Fibroblast of skin of back (primary cell): ENCODE data around the gene TAPBPL.
"Not testable (repeated sequence)": the region's sequence is repeated elsewhere in the genome, so short reads cannot be mapped to it uniquely, and the experiment has no call there.

Source experiments
- DNase-seq: peaks from one replicate; pipeline ENCODE4 v3.0.0-alpha.2; 2013

TAPBPL gene

DNA sequence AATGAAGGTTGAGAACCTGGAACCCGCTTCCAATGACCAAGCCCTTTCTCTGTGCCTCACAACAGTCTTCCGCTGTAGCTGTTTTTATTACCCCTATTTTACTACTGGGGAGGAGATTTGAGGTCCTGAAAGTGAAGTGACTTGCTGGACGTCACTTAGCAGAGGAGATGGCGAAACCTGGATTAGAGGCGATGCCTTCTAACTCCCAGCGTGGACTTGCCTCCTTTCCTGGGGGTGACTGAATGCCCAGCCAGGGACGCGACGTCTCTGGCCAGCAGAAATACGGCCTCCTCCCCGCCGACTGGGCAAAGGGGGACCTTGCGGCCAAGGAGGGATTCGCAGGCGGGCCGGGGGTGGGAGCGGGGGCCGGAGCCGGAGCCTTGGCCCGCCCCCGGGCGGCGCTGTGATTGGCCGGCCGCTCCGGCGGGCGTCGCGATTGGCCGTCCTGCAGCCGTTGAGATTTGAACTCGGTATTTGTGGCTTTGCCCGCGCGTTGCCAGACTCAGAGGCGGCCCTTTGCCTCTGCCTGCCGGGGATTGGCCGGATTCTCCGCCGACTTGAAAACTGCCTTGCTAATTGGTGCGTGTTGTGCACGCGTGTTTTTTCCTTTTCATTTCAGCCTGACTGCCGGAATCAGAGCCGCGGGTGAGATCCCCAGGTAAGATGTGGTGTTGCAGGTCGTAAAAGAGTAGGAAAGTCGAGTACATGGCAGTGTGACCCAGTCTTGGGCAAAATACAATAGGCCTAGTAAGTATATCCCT is 41.8 kb downstream of the TAPBPL start, which contains the start of gene NCAPD2:
NCAPD2 (plus strand) TSS at position 606 of the 761 bp plus-strand sequence. CDS start 997 bp downstream, outside the sequence.
- DNase-seq: peak; percentile 97

DNA sequence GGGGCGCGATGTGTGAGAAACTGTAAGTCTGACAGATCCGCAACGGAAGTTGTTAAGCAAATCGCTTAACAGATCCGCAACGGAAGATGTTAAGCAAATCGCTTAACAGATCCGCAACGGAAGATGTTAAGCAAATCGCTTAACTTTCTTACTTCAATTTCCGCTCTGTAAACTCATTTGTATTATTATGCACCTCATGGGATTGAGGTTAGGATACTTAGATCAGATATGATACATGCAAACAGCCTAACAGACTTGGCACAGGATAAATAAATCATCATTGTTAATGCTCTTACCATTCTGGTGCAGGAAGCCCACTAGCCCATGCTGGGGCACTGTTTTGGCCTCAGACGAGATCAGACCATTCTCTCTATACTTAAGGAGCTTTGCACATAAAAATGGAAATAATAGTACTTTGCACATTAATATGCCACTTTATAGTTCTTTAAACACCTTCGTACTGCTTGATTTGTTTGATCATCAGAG is 42.5 kb downstream of the TAPBPL start:
- DNase-seq: no peak

DNA sequence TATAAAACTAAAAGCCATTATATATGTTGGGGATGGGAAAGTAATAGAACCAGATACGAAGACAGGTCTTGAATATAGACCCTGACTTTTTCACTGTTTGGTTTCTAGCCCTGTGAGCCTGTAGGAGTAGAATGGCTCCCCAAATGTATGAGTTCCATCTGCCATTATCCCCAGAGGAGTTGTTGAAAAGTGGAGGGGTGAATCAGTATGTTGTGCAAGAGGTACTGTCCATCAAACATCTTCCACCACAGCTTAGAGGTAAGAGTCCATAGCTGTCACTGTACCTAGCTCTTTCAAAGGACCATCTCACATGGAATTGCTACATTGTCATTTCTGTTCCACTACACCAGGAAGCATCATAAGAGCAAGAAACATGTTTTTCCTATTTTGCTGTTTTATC is 43.1 kb downstream of the TAPBPL start:
- no peak for DNase-seq

DNA sequence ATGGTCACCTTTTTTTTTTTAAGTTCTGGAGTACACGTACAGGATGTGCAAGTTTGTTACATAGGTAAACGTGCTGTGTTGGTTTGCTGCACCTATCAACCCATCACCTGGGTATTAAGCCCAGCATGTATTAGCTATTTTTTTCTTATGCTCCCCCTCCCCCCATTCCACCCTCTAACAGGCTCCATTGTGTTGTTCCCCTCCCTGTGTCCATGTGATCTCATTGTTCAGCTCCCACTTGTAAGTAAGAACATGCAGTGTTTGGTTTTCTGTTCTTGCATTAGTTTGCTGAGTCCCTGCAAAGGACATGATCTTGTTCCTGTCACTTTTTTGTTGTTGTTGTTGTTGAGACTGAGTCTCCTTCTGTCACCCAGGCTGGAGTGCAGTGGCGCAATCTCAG is 45.4 kb downstream of the TAPBPL start:
- not testable (repeated sequence) for DNase-seq

DNA sequence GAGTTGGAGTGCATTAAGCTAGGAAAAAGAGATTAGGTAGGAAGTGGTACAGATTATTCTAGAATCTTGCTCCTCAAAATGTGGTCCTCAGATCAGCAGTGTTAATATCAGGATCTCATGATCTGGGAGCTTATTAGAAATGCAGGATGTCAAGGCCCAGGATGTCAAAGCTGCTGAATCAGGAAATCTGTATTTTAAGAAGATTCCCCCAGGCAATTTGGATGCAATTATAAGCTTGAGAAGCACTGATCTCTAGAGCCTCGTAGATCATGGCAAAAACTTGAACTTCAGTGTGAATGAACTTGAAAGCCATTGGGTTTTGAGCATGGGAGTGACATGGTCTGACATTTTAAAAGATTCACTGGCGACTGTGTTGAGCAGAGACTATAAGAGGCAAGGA is 48.6 kb downstream of the TAPBPL start:
- DNase-seq: no peak

DNA sequence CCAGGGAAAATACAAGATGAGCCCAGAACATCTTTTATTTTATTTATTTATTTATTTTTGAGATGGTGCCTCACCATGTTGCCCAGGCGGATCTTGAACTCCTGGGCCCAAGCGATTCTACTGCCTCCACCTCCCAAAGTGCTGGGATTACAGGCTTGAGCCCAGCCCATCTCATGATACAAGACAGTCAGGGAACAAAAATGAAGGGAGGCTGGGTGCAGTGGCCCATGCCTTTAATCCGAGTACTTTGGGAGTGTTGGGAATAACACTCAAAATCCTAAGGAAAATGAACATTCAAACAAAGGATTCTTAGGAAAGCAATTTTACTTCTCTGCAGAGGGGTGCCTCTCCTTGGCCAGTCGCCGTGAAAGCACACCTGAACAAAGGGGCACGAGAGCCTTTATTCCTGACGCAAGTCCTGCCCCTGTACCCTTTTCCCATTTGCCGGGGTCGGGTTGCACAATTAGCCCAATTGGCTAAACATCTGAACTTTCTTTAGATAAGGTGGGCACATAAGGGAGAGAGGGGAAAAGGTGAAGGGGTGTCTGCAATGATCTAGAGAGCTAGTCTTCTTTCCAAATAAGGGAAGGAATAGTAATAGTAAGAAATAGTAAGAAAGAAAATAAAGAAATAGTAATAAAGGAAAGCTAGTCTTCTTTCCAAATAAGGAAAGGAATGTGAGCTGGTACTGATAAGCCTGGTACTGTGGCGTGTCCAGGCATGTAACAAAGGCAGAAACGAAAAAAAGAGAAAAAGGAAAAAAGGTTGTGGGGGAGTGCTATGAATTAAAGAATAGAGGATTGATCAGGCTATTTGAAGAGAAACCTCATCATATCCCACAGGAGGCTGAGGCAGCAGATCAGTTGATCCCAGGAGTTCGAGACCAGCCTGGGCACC is 55.5 kb downstream of the TAPBPL start:
- peak; percentile 68 for DNase-seq

DNA sequence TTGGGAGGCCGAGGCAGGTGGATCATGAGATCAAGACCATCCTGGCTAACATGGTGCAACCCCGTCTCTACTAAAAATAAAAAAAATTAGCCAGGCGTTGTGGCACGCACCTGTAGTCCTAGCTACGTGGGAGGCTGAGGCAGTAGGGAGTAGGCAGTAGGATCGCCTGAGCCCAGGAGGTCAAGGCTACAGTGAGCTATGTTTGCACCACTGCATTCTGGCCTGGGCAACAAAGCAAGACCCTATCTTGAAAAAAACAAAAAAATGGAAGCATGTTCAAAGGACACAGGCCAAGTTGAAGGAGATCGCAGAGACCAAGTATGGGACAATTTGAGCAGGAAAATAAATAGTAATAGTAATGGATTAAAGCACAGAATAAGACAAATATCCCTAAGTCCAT is 56.2 kb downstream of the TAPBPL start:
- DNase-seq: no peak
